Activated CD8-positive, alpha-beta memory T cell treated with anti-CD3 and anti-CD28 coated beads, Interleukin-2, amount 10 ng/mL, durations not matched to agents 7 days and 5 days (primary cell): Measurements from ENCODE around the gene BCAM. TPM values are rescaled to one million over a fixed set of nuclear protein-coding genes. Genes with fewer than 3 reads are reported as not detected.

Source experiments
- ATAC-seq: fragments of 150-1000 bp; cut with Tn5 transposase; one replicate; pipeline ENCODE4 v1.10.0; 2021; ENCODE audit warnings: moderate library complexity
- CTCF ChIA-PET: fragments of 350-600 bp; sonication (Branson Sonifier 250); formaldehyde crosslinking; loops from one replicate; lab custom pipeline; 2021; ENCODE audit warnings: antibody characterized with exemption; lab: Charles Lee
- DNase-seq: peaks from one replicate; pipeline ENCODE4 v3.0.0-alpha.2; 2020
- H3K27ac Mint-ChIP-seq: one replicate; pipeline ENCODE4 v1.8.0; 2021; ENCODE audit warnings: mild to moderate bottlenecking, mixed read lengths
- H3K27me3 Mint-ChIP-seq: one replicate; pipeline ENCODE4 v1.8.0; 2021; ENCODE audit warnings: mixed read lengths
- H3K36me3 Mint-ChIP-seq: one replicate; pipeline ENCODE4 v1.8.0; 2021; ENCODE audit warnings: mild to moderate bottlenecking, mixed read lengths
- H3K4me1 Mint-ChIP-seq: one replicate; pipeline ENCODE4 v1.8.0; 2021; ENCODE audit warnings: mixed read lengths
- H3K4me3 Mint-ChIP-seq: one replicate; pipeline ENCODE4 v1.8.0; 2021; ENCODE audit warnings: mild to moderate bottlenecking, moderate library complexity, mixed read lengths
- H3K9me3 Mint-ChIP-seq: one replicate; pipeline ENCODE4 v1.8.0; 2022; ENCODE audit warnings: low read depth, mixed read lengths
- total RNA-seq, 2 experiments: library from RNA; stranded (reverse); gene quantifications; one replicate each; pipeline ENCODE4 v1.2.3, GENCODE V29; 2021

Gene BCAM
- total RNA-seq, 2 experiments from 2014 or later = not detected

GRCh38 chr19:44799627-44800346 lies 9.1 kb upstream of the BCAM start:
- Mint-ChIP-seq H3K4me3 (no peak overlapping the region), H3K9me3 (no peaks in the 10 kb centered on the region), H3K4me1 (peaks cover 9% of the 10 kb centered on the region), H3K36me3 (no peaks in the 10 kb centered on the region), H3K27ac (no peak overlapping the region), H3K27me3 (no peaks in the 10 kb centered on the region)
- no peak for DNase-seq
- ATAC-seq = no peak
- CTCF ChIA-PET = interaction anchor here (1.1 to 2.0 kb wide), 4 partner anchors 29 to 539 kb away, joined by 3 to 7 read pairs (median 5); partner anchors contain the start of gene NECTIN2

- peak; percentile 90 for DNase-seq
- H3K27me3 Mint-ChIP-seq = peaks cover 3% of the 10 kb centered on the region
- peaks cover 9% of the 10 kb centered on the region for H3K4me1 Mint-ChIP-seq
- CTCF ChIA-PET = no interaction called here
- no peak overlapping the region for H3K27ac Mint-ChIP-seq
- H3K4me3 Mint-ChIP-seq = no peak overlapping the region
- peak; percentile 98 for ATAC-seq
- no peaks in the 10 kb centered on the region for H3K9me3 Mint-ChIP-seq
- H3K36me3 Mint-ChIP-seq = no peaks in the 10 kb centered on the region
Measured at GRCh38 chr19:44800461-44800860, 8.4 kb upstream of the BCAM start.

- H3K27ac Mint-ChIP-seq = no peak overlapping the region
- CTCF ChIA-PET = interaction anchor here (0.7 to 1.9 kb wide), 8 partner anchors 19 to 114 kb away, joined by 3 to 7 read pairs (median 3); partner anchors contain the start of gene NECTIN2
- peaks cover 10% of the 10 kb centered on the region for H3K27me3 Mint-ChIP-seq
- no peaks in the 10 kb centered on the region for H3K4me1 Mint-ChIP-seq
- DNase-seq (no peak), ATAC-seq (no peak)
- H3K36me3 Mint-ChIP-seq = no peaks in the 10 kb centered on the region
- H3K9me3 Mint-ChIP-seq = no peaks in the 10 kb centered on the region
- no peak overlapping the region for H3K4me3 Mint-ChIP-seq
Measured at GRCh38 chr19:44803442-44804428, 5.2 kb upstream of the BCAM start.

- Mint-ChIP-seq H3K4me1 (no peaks in the 10 kb centered on the region), H3K27ac (no peak overlapping the region), H3K27me3 (peaks cover 16% of the 10 kb centered on the region), H3K9me3 (no peaks in the 10 kb centered on the region), H3K36me3 (no peaks in the 10 kb centered on the region), H3K4me3 (no peak overlapping the region)
- CTCF ChIA-PET = interaction anchor here (1.0 kb wide), 1 partner anchor 82 kb away, joined by 4 read pairs; no protein-coding TSS in a partner anchor
- ATAC-seq (no peak), DNase-seq (no peak)
Measured at GRCh38 chr19:44806291-44806690, 2.6 kb upstream of the BCAM start.

GRCh38 chr19:44807162-44807561 lies 1.7 kb upstream of the BCAM start:
- Mint-ChIP-seq H3K27ac (no peak overlapping the region), H3K4me3 (no peak overlapping the region), H3K27me3 (peaks cover 16% of the 10 kb centered on the region), H3K4me1 (no peaks in the 10 kb centered on the region), H3K9me3 (no peaks in the 10 kb centered on the region), H3K36me3 (no peaks in the 10 kb centered on the region)
- ATAC-seq = no peak
- no peak for DNase-seq
- CTCF ChIA-PET = interaction anchor here (0.7 to 1.6 kb wide), 3 partner anchors 12 to 83 kb away, joined by 3 to 4 read pairs (median 4); partner anchors contain the start of gene NECTIN2

- Mint-ChIP-seq H3K27me3 (peaks cover 16% of the 10 kb centered on the region), H3K27ac (no peak overlapping the region), H3K36me3 (no peaks in the 10 kb centered on the region), H3K4me1 (no peaks in the 10 kb centered on the region), H3K4me3 (no peak overlapping the region), H3K9me3 (no peaks in the 10 kb centered on the region)
- CTCF ChIA-PET = interaction anchor here (0.7 to 1.6 kb wide), 3 partner anchors 12 to 151 kb away, joined by 3 to 4 read pairs (median 3); partner anchors contain the start of gene NECTIN2
- ATAC-seq (no peak), DNase-seq (no peak)
Measured at GRCh38 chr19:44807652-44808462, 1.0 kb upstream of the BCAM start.

- no peaks in the 10 kb centered on the region for H3K4me1 Mint-ChIP-seq
- CTCF ChIA-PET = no interaction called here
Measured at GRCh38 chr19:44809577-44810233, 802 bp downstream of the BCAM start.

GRCh38 chr19:44810234-44811121 lies 1.6 kb downstream of the BCAM start:
- peaks cover 13% of the 10 kb centered on the region for H3K27me3 Mint-ChIP-seq
- H3K9me3 Mint-ChIP-seq = no peaks in the 10 kb centered on the region
- H3K27ac Mint-ChIP-seq = no peak overlapping the region
- H3K4me3 Mint-ChIP-seq = no peak overlapping the region
- DNase-seq = no peak
- CTCF ChIA-PET = interaction anchor here (0.6 to 1.4 kb wide), 2 partner anchors 20 to 87 kb away, joined by 3 read pairs; no protein-coding TSS in a partner anchor
- no peak for ATAC-seq
- H3K36me3 Mint-ChIP-seq = no peaks in the 10 kb centered on the region
- H3K4me1 Mint-ChIP-seq = no peaks in the 10 kb centered on the region

More at GRCh38 chr19:44809577-44810233, 802 bp downstream of the BCAM start:
- H3K9me3 Mint-ChIP-seq = no peaks in the 10 kb centered on the region
- no peaks in the 10 kb centered on the region for H3K36me3 Mint-ChIP-seq
- H3K27ac Mint-ChIP-seq = no peak overlapping the region
- no peak overlapping the region for H3K4me3 Mint-ChIP-seq
- ATAC-seq = no peak
- peaks cover 16% of the 10 kb centered on the region for H3K27me3 Mint-ChIP-seq
- no peak for DNase-seq

GRCh38 chr19:44811122-44811419 lies 2.2 kb downstream of the BCAM start:
- H3K4me3 Mint-ChIP-seq = no peak overlapping the region
- H3K27ac Mint-ChIP-seq = no peak overlapping the region
- no peak for ATAC-seq
- CTCF ChIA-PET = interaction anchor here (0.6 to 1.4 kb wide), 2 partner anchors 20 to 87 kb away, joined by 3 read pairs; no protein-coding TSS in a partner anchor
- no peaks in the 10 kb centered on the region for H3K36me3 Mint-ChIP-seq
- H3K4me1 Mint-ChIP-seq = no peaks in the 10 kb centered on the region
- H3K27me3 Mint-ChIP-seq = peaks cover 13% of the 10 kb centered on the region
- H3K9me3 Mint-ChIP-seq = no peaks in the 10 kb centered on the region
- DNase-seq = no peak

- H3K9me3 Mint-ChIP-seq = no peaks in the 10 kb centered on the region
- no peak overlapping the region for H3K27ac Mint-ChIP-seq
- ATAC-seq (no peak), DNase-seq (no peak)
- H3K36me3 Mint-ChIP-seq = no peaks in the 10 kb centered on the region
- H3K27me3 Mint-ChIP-seq = peaks cover 13% of the 10 kb centered on the region
- CTCF ChIA-PET = no interaction called here
- H3K4me1 Mint-ChIP-seq = no peaks in the 10 kb centered on the region
- no peak overlapping the region for H3K4me3 Mint-ChIP-seq
Measured at GRCh38 chr19:44812142-44812718, 3.3 kb downstream of the BCAM start.

- no peak for ATAC-seq
- Mint-ChIP-seq H3K27me3 (peaks cover 10% of the 10 kb centered on the region), H3K9me3 (no peaks in the 10 kb centered on the region), H3K4me1 (no peaks in the 10 kb centered on the region), H3K4me3 (no peak overlapping the region), H3K27ac (no peak overlapping the region), H3K36me3 (no peaks in the 10 kb centered on the region)
- CTCF ChIA-PET = no interaction called here
- no peak for DNase-seq
Measured at GRCh38 chr19:44813070-44813840, 4.4 kb downstream of the BCAM start.
